ENCODE results near the gene DNAJA4. TPM values are rescaled to one million over a fixed set of nuclear protein-coding genes. Genes with fewer than 3 reads are reported as not detected.

DNAJA4 gene
- total and polyA plus RNA-seq, 2 of the 13 experiments (the other 11 are each of a cell fraction or from before 2014, with no cell fraction given), result not detected

GRCh38 chr15:78299101-78299930 lies 35.0 kb downstream of the DNAJA4 start, which contains the start of gene SKIC8 (continued):
- TF ChIP-seq GABPA (IDR thresholded peaks at IDR 0.05; ENCODE audit: low read depth, low read length) (peak; percentile 71), GABPA (CRISPR knock-in tag; IDR thresholded peaks at IDR 0.05; ENCODE audit: low read depth) (peak; percentile 92), ZNF674 (CRISPR knock-in tag; IDR thresholded peaks at IDR 0.05; ENCODE audit: low read depth) (no peak), RFXAP (CRISPR knock-in tag; IDR thresholded peaks at IDR 0.05; ENCODE audit: borderline replicate concordance) (peak; percentile 65; the same call in 1 of the 2 replicates), EZH2 (conservative IDR thresholded peaks at IDR 0.05; ENCODE audit: low read depth, low read length) (no peak), HOXD1 (CRISPR knock-in tag; IDR thresholded peaks at IDR 0.05) (peak; percentile 59; the same call in 1 of the 2 replicates), RCOR2 (CRISPR knock-in tag; IDR thresholded peaks at IDR 0.05) (no peak; the same call in 1 of the 2 replicates), ZNF382 (CRISPR knock-in tag; IDR thresholded peaks at IDR 0.05; ENCODE audit: borderline replicate concordance) (no peak), KAT2B (IDR thresholded peaks at IDR 0.05; ENCODE audit: borderline replicate concordance, low read depth, low read length) (no peak), ZNF691 (CRISPR knock-in tag; IDR thresholded peaks at IDR 0.05; ENCODE audit: borderline replicate concordance, low read depth) (peak; percentile 73; the same call in 1 of the 2 replicates), ERF (CRISPR knock-in tag; IDR thresholded peaks at IDR 0.05) (peak; percentile 54; the same call in 1 of the 2 replicates), AHR (CRISPR knock-in tag; IDR thresholded peaks at IDR 0.05) (0 out of 2 replicates have a peak, but pooled peaks have one; percentile 57), IKZF1 (IDR thresholded peaks at IDR 0.05) (no peak), NR2F1 (CRISPR knock-in tag; IDR thresholded peaks at IDR 0.05) (0 out of 4 replicates have a peak, but pooled peaks of 1 of the 2 experiments have one; percentile 24), CC2D1A (CRISPR knock-in tag; IDR thresholded peaks at IDR 0.05) (no peak), ATAD3A (CRISPR knock-in tag; IDR thresholded peaks at IDR 0.05) (no peak), ZGPAT (CRISPR knock-in tag; IDR thresholded peaks at IDR 0.05) (peak; percentile 71), ZNF790 (CRISPR knock-in tag; IDR thresholded peaks at IDR 0.05; ENCODE audit: borderline replicate concordance) (no peak), AHDC1 (CRISPR knock-in tag; IDR thresholded peaks at IDR 0.05; ENCODE audit: borderline replicate concordance) (no peak), ZBTB1 (CRISPR knock-in tag; IDR thresholded peaks at IDR 0.05; ENCODE audit: borderline replicate concordance) (no peak), ZNF24 (IDR thresholded peaks at IDR 0.05) (no peak), TBP (CRISPR knock-in tag; IDR thresholded peaks at IDR 0.05) (no peak), ZNF337 (CRISPR knock-in tag; IDR thresholded peaks at IDR 0.05; ENCODE audit: borderline replicate concordance, low read depth) (no peak), SAP130 (CRISPR knock-in tag; IDR thresholded peaks at IDR 0.05; ENCODE audit: low read depth) (peak; percentile 99)

Data from HepG2 (cell line).